ENCODE results near the gene GALNT14.

DNA sequence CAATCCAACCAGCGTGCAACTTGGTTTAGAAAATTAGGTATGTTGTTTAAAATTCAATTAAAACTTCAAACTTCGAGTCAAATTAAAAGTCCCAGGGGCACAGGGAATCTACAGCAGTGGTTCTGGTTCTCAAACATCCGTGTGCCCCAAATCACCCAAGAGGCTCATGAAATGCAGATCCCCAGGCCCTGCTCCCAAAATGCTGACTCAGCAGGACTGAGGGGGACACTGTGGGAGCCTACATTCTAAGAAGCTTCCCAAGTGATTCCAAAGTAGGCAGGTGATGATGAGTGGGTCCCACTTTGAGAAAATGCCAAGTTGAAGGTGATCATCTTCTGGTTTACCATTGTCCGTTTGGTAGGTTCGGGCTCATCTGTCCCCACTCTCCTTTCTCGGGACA lies 82.3 kb downstream of the GALNT14 start:
- TF ChIP-seq, protein P1, sequence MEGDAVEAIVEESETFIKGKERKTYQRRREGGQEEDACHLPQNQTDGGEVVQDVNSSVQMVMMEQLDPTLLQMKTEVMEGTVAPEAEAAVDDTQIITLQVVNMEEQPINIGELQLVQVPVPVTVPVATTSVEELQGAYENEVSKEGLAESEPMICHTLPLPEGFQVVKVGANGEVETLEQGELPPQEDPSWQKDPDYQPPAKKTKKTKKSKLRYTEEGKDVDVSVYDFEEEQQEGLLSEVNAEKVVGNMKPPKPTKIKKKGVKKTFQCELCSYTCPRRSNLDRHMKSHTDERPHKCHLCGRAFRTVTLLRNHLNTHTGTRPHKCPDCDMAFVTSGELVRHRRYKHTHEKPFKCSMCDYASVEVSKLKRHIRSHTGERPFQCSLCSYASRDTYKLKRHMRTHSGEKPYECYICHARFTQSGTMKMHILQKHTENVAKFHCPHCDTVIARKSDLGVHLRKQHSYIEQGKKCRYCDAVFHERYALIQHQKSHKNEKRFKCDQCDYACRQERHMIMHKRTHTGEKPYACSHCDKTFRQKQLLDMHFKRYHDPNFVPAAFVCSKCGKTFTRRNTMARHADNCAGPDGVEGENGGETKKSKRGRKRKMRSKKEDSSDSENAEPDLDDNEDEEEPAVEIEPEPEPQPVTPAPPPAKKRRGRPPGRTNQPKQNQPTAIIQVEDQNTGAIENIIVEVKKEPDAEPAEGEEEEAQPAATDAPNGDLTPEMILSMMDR (IDR thresholded peaks at IDR 0.05) = no peak
- TF ChIP-seq ZFX (IDR thresholded peaks at IDR 0.05; ENCODE audit: borderline replicate concordance) = no peak

Data from 22Rv1 (cell line).